Stimulated activated CD8-positive, alpha-beta memory T cell treated with anti-CD3 and anti-CD28 coated beads, Interleukin-7, amount 100 ng/mL, for 4 hours (primary cell): ENCODE results near the gene MANEA.
A peak's percentile ranks its signal among the peaks of the same experiment; 100 is the strongest.
"Not testable (repeated sequence)": the region's sequence is repeated elsewhere in the genome, so short reads cannot be mapped to it uniquely, and the experiment has no call there.

Experiments used
- DNase-seq, 2 donors: peaks; one replicate each; pipeline ENCODE4 v3.0.0-alpha.2; 2020; ENCODE audit warnings: low read depth in 2 of 2

MANEA gene, protein sequence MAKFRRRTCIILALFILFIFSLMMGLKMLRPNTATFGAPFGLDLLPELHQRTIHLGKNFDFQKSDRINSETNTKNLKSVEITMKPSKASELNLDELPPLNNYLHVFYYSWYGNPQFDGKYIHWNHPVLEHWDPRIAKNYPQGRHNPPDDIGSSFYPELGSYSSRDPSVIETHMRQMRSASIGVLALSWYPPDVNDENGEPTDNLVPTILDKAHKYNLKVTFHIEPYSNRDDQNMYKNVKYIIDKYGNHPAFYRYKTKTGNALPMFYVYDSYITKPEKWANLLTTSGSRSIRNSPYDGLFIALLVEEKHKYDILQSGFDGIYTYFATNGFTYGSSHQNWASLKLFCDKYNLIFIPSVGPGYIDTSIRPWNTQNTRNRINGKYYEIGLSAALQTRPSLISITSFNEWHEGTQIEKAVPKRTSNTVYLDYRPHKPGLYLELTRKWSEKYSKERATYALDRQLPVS

DNA sequence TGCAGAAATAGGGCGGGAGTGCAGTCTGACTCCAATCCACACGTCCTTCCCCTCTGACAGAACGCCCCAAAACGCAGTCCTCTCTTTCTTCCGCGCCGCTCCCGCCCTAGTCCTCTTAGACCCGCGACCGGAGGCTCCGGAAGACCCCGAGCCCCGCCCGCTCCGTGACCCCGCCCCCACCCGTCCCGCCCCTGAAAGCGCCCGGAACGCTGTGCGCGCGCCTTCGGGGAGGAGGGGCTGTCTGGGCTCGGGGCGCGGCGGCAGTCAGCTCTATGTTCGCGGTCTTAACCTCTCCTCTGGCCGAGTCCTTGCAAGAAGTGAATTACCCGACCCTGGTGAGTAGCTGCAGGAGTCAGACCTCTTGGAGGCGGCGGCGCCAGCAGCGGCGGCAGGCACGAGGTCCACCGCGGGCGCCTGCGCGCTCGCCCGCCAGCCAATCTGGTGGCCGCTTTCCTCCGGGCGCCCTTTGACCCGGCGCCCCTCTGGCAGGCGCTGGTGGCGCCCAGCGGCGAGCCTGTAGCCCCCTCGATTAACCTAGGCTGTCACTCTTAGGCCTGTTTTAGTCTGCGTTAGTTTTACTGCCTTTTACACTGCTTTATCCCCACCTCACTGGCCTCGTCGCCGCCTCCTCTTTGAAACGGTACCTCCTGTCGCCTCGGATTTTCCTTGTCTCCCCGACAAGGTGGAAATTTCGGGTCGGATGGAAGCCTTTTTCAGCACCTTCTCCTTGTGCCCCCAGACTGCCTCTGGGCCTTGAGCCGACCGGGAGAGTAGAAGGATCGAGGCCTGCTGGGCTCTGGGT, at the start of gene MANEA:
Gene MANEA (plus strand): TSS at position 232 of the 802 bp plus-strand sequence. CDS start 8,905 bp downstream, outside the sequence.
- DNase-seq: peak; percentile 63 to 72

DNA sequence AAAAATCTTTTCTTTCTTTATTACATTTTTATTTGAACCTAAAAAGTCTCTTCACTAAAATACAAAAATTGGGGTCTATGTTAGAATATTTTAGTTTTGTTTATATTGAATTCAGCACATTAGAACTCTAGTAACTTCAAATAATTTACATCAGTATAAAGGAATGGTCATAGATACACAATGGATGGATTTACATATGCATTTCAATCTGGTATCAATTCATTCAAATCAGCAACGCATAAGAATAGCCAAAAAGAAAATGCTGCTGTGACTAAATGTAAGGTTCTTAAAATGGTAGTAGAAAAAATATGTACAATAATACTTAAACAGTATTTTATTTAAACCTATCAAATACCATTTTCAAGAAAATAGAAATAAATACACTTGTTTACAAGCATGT, 47.6 kb upstream of the MANEA start:
- no peak for DNase-seq

DNA sequence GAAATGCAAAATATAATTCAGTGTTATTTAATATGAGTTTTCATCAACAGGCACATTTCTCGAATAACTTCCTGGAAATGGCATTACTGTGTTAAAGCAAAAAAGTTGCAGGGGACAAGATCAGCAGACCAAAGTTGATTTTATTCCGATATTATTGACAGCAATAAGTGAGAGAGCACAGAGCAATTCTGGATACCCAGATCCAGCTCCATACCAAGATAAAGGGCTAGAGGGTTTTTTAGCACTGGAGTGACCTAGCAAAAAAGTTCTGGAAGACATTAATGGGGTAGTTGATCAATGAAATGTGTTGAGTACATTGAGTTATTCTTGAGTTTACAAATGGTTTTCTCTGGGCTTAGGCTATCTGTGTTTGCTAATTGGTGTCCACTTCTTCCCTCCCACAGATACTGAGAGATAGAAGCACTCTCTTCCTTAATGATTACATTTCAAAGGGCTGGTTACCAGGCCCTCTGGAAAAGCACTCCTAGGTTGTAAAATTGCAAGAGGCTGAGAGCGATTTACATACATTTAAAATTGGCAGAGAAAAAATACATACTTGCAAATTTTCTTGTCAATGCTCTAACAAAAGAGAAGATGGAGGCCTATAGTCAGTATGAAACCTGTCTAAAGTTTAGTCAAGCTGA, 47.0 kb upstream of the MANEA start:
- no peak for DNase-seq

DNA sequence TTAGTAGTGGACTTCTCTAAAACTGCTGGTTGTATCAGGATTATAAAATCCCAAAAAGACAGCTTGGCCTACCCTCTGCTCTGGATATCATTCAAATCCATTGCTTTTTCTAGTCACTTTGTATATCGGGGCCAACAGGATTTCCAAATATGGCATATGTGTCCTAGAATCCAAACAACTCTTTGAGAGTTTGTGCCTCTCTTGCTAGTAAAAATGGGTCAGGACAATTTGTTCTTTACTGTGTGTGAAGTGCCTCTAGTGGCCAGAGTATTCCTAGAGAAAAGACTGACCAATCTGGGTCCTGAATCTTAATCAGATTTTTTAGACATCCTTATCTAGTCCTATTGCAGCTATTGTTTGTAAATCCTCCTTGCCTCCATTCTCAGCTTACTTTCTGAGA, 33.5 kb upstream of the MANEA start:
- no peak for DNase-seq

DNA sequence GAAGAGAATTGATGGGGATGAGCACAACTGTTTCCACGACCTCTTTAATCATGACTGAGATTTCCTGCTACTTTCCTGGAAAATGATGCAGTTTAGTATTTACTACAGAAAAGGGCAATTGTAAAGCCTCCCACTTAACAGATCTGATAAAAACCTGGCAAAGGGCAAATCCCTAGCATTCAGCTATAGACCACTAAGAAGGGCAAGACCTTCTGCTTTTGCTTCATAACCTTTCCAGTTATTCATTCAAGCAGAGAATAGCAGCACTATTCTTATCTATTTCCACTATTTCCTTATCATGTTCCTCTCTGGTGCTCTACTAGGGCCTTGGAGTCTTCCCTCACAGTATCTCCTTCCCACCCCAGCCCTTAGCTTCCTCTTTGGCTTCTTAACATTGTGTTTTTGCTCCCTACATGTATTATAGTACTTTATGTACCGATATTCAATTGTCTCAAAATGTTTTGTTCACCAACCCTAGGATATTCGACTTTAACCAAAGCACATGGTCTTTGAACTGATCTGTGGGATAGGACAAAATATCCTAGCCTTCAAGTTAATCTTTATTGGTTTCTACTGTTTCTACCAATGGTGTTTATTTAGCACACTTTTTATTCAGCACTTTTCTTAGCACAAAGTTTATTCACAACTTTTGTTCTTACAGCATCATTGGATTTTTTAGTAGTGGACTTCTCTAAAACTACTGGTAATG, 32.7 kb upstream of the MANEA start:
- no peak for DNase-seq

DNA sequence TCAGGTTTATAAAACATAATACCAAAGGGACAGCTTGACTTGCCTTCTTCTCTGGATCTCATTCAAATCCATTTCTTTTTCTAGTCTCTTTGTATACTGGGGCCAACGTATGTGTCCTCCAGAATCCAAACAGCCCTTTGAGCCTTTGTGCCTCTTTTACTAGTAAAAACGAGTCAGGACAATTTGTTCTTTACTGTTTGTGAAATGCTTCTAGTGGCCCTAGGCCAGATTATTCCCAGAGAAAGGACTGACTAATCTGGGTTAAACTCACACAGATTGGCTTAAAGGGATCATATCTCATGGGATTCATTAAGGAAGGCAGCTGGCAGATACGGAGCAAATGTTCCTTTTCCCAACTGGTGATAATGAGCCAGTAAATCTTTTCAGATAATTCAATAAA, 32.1 kb upstream of the MANEA start:
- no peak for DNase-seq

DNA sequence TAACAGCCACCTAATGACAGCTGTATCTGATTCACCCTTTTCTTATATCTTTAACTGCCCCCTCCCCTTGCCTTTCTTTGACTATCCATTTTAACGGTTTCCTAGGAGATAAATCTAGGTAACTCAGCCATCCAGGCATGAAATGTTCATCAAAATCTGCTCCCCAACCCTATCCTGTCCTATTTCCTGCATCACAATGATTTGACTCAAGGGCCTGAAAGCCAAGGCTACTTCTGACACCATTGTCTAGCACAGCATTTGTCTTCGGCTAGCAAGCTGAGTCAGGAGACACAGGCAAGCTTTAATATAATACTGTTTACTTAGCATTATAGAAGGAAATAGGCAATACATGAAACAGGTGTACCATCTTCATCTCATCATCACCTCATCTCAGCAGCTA, 31.6 kb upstream of the MANEA start:
- no peak for DNase-seq

DNA sequence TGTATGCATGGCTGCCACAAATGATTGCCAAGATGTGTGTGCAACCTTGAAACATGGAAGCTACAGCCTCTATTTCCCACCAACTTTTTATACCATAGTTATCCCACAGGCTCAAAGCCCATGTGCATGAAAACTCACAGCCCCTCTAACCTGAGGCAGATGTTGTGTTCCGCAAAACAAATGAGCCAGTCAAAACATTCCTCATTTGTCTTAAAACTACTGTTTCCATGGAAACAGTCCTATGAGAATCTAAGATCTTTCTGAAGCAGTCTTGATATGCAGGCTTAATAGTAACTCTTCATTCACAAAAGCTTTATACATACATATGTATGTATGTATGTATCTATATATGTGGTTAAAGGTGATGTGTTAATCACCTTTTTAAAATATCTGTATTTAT, 31.2 kb upstream of the MANEA start:
- DNase-seq: no peak

DNA sequence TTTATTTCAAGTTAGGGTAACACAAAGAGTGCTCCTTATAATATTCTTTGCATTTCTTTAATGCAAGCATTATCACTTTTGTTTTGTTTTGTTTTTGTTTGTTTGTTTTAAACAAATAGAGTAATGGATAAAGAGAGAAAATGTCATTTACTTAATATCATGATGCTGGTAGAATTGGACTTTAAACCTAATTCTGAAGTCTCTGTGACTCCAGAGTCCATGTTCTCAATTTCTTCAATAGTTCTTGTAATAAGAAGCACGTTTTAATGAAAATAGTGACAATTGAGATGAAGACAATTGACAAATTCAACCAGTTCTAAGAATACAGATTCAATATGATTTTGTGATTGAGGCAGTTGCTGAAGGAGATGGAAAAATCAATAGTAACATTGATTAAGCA, 30.3 kb upstream of the MANEA start:
- DNase-seq: no peak

DNA sequence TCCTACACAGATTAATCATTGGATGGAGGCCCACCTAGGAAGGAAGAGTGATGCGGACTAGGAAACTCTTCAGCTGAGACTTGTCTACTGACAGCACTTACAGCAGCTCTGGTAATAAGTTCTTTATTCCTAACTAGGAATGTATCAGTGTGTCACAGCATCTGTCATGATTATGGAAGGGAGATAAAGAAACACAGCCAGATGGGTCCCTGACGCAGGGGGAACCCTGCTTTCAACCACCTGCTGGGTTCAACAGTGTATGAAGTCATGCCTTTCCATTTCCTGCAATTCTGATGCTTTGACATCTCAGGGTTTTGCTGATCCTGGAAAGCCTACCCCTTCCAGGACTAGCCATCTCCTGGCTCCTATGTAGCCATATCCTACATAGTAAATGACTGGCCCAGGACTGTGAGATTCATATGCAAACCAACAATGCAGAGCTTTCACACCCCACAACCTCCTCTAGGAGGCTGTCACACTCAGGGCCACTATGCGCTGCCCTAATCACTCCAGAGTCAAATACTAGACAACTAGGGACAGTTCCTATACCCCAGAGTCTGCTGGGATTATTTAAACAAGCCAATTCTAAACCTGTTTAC, 29.0 kb upstream of the MANEA start:
- no peak for DNase-seq

DNA sequence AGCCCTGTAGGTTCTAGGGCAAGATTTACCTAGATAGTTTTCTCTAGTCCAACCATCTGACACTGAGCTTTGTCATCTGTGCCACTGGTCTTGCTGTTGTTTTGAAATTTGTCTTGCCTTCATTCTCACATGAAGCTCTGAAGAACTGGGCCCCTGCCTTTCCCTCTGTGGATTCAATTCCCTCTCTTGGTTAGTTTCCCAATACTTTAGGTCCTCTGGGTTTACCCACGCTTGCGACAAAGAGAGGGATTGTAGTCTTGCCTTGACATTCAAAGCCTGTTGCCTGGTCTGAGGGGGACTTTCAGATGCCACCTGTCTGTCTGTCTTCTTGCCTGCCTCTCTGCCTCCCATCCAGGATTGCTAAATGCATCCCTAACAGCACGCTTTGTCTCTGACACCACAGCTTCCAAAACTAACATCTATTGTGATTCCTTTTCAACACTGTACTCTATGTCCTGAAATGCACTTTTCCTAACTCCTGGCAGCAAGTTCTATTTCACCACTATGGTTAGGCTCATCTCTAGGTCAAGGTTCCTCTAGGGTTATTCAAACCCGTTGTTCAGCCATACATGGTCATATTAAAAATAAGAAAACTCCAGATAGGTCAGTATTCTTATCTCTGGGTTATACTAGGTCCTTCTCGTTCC, 25.5 kb upstream of the MANEA start:
- DNase-seq: no peak

DNA sequence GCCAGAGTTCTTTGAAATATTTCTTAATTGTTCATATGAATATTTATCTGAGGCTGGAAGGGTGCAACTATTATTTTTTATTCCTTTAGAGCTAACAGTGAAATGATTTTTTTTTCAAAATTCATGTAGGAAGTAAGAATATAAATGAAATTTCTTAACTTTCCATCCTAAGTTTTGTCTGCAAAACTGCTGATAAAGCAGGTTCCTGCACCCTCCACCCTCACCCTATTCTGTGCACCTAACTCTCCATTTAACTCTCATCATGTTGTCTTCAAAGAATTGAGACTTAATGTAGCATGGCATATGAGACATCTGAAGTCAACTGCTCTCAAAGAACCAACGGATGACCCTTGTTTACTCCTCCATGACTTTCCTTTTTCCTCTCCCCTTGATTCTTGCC, 23.5 kb upstream of the MANEA start:
- DNase-seq: no peak

DNA sequence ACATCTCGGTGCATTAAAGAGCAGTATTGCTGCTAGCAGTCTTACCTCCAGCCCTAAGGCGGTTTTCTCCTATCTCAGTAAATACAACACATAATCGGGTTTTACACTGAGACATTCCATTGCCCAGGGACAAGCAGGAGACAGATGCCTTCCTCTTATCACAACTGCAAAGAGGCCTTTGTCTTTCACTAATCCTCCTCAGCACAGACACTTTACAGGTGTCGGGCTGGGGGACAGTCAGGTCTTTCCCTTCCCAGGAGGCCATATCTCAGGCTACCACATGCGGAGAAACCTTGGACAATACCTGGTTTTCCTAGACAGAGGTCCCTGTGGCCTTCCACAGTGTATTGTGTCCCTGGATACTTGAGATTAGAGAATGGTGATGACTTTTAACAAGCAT, 16.4 kb upstream of the MANEA start:
- DNase-seq: not testable (repeated sequence)

DNA sequence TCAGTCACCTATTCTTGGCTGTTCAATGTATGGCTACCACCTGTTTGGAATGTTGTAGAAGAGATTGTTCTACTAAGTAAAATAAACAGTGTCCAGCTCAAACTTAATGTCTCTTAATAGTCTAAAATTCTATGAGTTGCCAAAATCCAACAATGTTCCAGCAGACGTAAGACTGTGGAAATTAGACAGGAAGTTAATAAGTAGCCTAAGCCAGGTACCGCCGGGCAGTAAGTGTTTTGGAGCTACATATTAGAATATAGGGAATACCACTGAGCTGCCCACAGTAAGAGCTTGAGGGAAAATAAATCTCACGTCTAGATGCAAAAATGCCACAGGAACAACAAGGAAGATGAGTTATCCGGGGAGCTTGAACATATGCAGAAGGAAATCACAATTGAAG, 7.8 kb upstream of the MANEA start:
- no peak for DNase-seq

DNA sequence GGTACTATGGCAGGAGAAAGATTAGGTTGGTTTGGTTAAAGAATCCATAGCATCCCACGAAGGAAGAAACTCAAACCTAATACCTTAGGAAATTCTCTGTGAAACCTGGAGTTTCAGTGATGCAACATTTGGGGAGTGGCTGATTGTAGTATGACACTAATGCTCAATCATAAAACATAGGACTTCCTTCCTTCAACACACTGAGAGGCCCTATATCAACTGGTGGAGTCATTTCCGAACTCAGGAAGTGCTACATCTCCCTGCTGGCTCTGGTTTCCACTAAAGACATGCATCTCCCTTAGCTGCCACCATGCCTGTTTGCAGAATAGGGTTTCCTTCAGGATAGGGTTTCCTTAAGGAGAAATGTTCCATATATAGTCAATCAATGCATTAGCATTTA, 5.2 kb upstream of the MANEA start:
- no peak for DNase-seq

DNA sequence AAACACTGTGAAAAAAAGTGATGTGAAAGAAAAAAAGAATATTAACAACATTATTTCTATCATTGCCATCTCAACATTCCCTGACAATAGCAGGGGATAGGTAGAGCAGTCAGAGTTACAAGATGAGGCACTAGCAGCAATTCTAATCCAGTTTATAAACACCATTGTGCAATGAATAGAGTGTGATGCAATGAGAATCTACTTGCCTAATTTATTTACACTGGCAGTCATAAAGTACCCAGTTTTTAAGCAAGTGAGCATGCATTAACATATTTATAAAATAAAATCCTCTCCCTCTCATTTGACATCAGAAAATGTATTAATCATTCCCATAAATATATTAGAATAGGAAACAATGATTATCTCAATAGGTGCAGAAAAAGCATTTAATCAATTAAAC, 2.5 kb upstream of the MANEA start:
- no peak for DNase-seq

DNA sequence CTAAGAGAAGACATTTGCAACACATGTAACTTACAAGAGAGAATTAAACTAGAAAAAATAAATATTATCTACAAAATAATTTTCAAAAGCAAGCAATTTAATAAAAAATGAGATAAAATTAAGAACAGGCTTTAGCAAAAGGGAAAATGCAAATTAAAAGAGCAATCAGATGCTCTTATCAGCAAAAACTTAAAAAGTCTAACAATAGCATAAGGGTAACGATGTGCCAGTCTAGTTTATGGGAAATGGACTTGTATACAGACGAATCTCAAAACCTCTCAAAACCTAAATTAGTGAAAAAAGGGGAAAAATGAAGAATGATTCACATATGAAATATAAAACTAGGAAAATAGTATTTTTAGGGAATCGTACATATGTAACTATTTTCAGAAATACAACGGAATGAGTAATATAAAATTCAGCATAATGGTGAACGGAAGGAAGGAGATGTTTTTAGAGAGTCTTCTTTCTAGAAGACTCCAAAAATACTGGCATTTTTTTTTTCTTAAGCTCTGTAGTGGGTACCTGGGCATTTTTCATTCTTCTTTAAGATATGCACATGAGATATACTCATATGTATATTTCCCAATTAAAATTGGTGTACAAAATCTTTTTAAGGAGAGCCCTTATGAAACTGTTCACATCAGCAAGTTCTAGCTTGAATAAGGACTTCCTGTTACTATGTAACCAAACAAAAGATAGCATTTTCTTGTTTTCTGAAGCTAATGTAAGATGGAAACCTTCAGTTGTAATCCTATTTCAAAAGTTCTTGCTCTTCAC, 927 bp upstream of the MANEA start:
- DNase-seq: no peak

DNA sequence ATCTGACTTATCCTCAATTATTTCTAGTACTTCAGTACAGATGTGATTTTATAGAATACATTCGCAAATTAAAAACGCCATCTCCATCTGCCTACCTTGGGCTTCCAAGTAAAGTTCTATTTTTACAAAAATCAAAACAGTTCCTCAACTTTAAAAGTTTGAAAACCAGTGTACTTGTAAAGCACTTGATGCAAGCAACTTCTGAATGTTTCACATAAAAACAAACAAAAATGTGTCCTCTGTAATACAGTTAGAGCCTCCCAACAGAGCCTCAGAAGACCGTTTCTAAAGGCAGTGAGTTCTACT, 384 bp upstream of the MANEA start:
- DNase-seq: no peak

DNA sequence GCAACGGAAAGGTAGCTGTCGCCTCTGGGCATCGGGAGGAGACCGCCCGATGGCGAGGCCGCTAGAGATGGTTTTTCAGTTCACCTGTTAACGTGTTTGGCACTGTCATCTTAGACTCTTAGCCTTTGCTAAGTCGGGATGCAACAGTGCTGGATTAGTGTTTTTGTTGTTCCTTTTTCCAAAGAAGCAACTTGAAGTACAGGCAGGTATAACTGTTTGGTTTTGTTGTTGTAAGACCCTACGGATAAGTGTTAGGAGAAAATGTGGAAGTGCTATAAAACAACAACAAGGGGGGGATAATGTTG, 723 bp downstream of the MANEA start:
- peak; percentile 0 to 9 for DNase-seq

DNA sequence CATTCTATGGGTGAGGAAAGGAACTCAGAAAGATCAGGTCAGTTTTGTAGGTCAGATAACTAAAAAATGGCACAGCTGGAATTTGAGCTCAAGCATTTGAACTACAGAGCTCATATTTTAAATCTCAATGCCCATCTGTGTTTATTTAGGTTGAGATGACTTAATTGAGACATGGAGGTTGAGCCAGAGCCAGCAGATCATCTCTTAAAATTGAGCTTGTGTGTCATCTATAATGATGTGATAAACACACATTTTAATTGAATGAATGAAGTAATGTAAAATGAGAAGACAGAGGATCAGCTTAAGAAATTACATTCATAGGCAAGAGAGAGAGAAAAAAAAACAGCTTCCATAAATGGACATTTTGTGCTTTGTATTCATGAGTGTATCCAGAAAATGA, 3.7 kb downstream of the MANEA start:
- DNase-seq: no peak

DNA sequence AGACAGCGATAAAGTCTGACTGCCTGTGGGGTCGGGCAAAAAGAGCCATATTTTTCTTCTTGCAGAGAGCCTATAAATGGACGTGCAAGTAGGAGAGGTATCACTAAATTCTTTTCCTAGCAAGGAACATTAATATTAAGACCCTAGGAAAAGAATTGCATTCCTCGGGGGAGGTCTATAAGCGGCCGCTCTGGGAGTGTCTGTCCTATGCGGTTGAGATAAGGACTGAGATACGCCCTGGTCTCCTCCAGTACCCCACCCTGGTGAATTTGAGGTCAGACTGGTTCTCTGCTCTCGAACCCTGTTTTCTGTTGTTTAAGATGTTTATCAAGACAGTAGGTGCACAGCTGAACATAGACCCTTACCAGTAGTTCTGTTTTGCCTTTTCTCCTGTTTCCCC, 6.9 kb downstream of the MANEA start:
- not testable (repeated sequence) for DNase-seq
